Trophoblast cell (in vitro differentiated cells and primary cell): ENCODE measurements around the gene RYK.

Experiments used
- DNase-seq, 2 donors: peaks; one replicate each; pipeline ENCODE4 v3.0.0-alpha.2; 2016
- H2AFZ ChIP-seq: 2 replicates; pipeline ENCODE4 v1.6.1; 2013; ENCODE audit warnings: low read length, moderate library complexity, mild to moderate bottlenecking; ENCODE audit not compliant: insufficient read depth, poor library complexity
- H2AK5ac ChIP-seq: 2 replicates; pipeline ENCODE4 v1.6.1; 2013; ENCODE audit warnings: mild to moderate bottlenecking, low read length
- H2BK120ac ChIP-seq: 2 replicates; pipeline ENCODE4 v1.6.1; 2013; ENCODE audit warnings: low read length, mild to moderate bottlenecking, moderate library complexity; ENCODE audit not compliant: insufficient read depth, poor library complexity
- H2BK12ac ChIP-seq: 2 replicates; pipeline ENCODE4 v1.6.1; 2013; ENCODE audit warnings: mild to moderate bottlenecking, low read length, moderate library complexity
- H2BK5ac ChIP-seq: 2 replicates; pipeline ENCODE4 v1.6.1; 2013; ENCODE audit warnings: low read length, low read depth, moderate library complexity, mild to moderate bottlenecking; ENCODE audit not compliant: poor library complexity
- H3K14ac ChIP-seq: 2 replicates; pipeline ENCODE4 v1.6.1; 2013; ENCODE audit warnings: mild to moderate bottlenecking, low read length
- H3K18ac ChIP-seq: 2 replicates; pipeline ENCODE4 v1.6.1; 2013; ENCODE audit warnings: mild to moderate bottlenecking, low read length
- H3K23ac ChIP-seq: 2 replicates; pipeline ENCODE4 v1.6.1; 2013; ENCODE audit warnings: low read length
- H3K27ac ChIP-seq: 2 replicates; pipeline ENCODE4 v1.5.1; 2013; ENCODE audit warnings: low read depth, mild to moderate bottlenecking, inconsistent platforms, low read length, moderate library complexity
- H3K27me3 ChIP-seq: 2 replicates; pipeline ENCODE4 v1.6.1; 2013; ENCODE audit warnings: inconsistent platforms, mild to moderate bottlenecking, low read length, moderate library complexity; ENCODE audit not compliant: insufficient read depth
- H3K36me3 ChIP-seq, 2 experiments: 1 replicate in 1 of 2; 2 replicates in 1 of 2; pipeline ENCODE4 v1.6.1; 2013; ENCODE audit warnings: low read length in 2 of 2, mild to moderate bottlenecking in 2 of 2, moderate library complexity in 1 of 2; ENCODE audit not compliant: insufficient read depth in 2 of 2, control insufficient read depth in 1 of 2
- H3K4ac ChIP-seq: 2 replicates; pipeline ENCODE4 v1.6.1; 2013; ENCODE audit warnings: low read depth, mild to moderate bottlenecking, low read length, moderate library complexity
- H3K4me1 ChIP-seq, 2 experiments: 1 replicate in 1 of 2; 2 replicates in 1 of 2; pipeline ENCODE4 v1.6.1; 2013; ENCODE audit warnings: low read length in 2 of 2, mild to moderate bottlenecking in 2 of 2, moderate library complexity in 1 of 2; ENCODE audit not compliant: insufficient read depth in 2 of 2, control insufficient read depth in 1 of 2
- H3K4me2 ChIP-seq: 2 replicates; pipeline ENCODE4 v1.6.1; 2013; ENCODE audit warnings: inconsistent platforms, mild to moderate bottlenecking, low read length, moderate library complexity
- H3K4me3 ChIP-seq: 2 replicates; pipeline ENCODE4 v1.5.1; 2013; ENCODE audit warnings: mild to moderate bottlenecking, low read depth, low read length, inconsistent platforms
- H3K79me1 ChIP-seq: one replicate; pipeline ENCODE4 v1.6.1; 2013; ENCODE audit warnings: low read length
- H3K79me2 ChIP-seq: 2 replicates; pipeline ENCODE4 v1.6.1; 2013; ENCODE audit warnings: low read length, mild to moderate bottlenecking; ENCODE audit not compliant: control insufficient read depth, insufficient read depth, poor library complexity
- H3K9ac ChIP-seq: 2 replicates; pipeline ENCODE4 v1.6.1; 2013; ENCODE audit warnings: mild to moderate bottlenecking, low read length
- H3K9me3 ChIP-seq: 2 replicates; pipeline ENCODE4 v1.6.1; 2013; ENCODE audit warnings: low read depth, mild to moderate bottlenecking, control low read depth, inconsistent platforms, low read length; ENCODE audit not compliant: insufficient read depth
- H4K12ac ChIP-seq: 2 replicates; pipeline ENCODE4 v1.6.1; 2013; ENCODE audit warnings: low read depth, mild to moderate bottlenecking, low read length, moderate library complexity
- H4K8ac ChIP-seq: 2 replicates; pipeline ENCODE4 v1.6.1; 2013; ENCODE audit warnings: low read depth, mild to moderate bottlenecking, low read length, moderate library complexity
- H4K91ac ChIP-seq: one replicate; pipeline ENCODE4 v1.6.1; 2013; ENCODE audit warnings: low read depth, mild to moderate bottlenecking, low read length, moderate library complexity
- WGBS: extraction: QIAGEN DNeasy Blood & Tissue Kit; methylation state at CpG from one replicate; pipeline ENCODE4 v1.1.7; 2013; ENCODE audit warnings: missing lambda C conversion rate; ENCODE audit not compliant: insufficient read length, insufficient coverage; ENCODE audit errors: extremely low coverage; 5-methylcytosine and 5-hydroxymethylcytosine counted together

RYK gene

GRCh38 chr3:134110963-134111362 lies 139.7 kb downstream of the RYK start:
- H3K27me3 ChIP-seq: no peaks in the 10 kb centered on the region
- no peak overlapping the region for H2BK120ac ChIP-seq
- no peak overlapping the region for H3K27ac ChIP-seq
- peaks cover 2 to 4% of the 10 kb centered on the region in 2 experiments for H3K4me1 ChIP-seq
- H3K36me3 ChIP-seq: peaks cover 0 to 3% of the 10 kb centered on the region in 2 experiments
- no peak overlapping the region for H2BK12ac ChIP-seq
- no peak overlapping the region for H3K4me3 ChIP-seq
- H3K14ac ChIP-seq: no peak overlapping the region
- H2AK5ac ChIP-seq: no peak overlapping the region
- H3K79me1 ChIP-seq: peaks cover 2% of the 10 kb centered on the region
- H3K9ac ChIP-seq: no peak overlapping the region
- H4K91ac ChIP-seq: no peak overlapping the region
- peaks cover 3% of the 10 kb centered on the region for H3K9me3 ChIP-seq
- no CpG with 5 or more reads among the region's 2 CpGs for WGBS
- H3K18ac ChIP-seq: no peak overlapping the region
- H3K4me2 ChIP-seq: no peak overlapping the region
- H4K8ac ChIP-seq: no peak overlapping the region
- no peaks in the 10 kb centered on the region for H3K79me2 ChIP-seq
- H3K4ac ChIP-seq: no peak overlapping the region
- H4K12ac ChIP-seq: no peak overlapping the region
- no peak overlapping the region for H2BK5ac ChIP-seq
- no peak overlapping the region for H2AFZ ChIP-seq
- H3K23ac ChIP-seq: no peak overlapping the region
- DNase-seq: no peak
